HG03025 (cell line): ENCODE measurements around the gene HLA-F.
A peak's percentile ranks its signal among the peaks of the same experiment; 100 is the strongest.

Experiments used
- ATAC-seq: cut with Tn5 transposase; IDR thresholded peaks from one replicate; pipeline ENCODE4 v1.9.1; 2021; ENCODE audit warnings: mild to moderate bottlenecking, moderate library complexity; ENCODE audit not compliant: unreplicated experiment, low FRiP score

HLA-F gene

GRCh38 chr6:29723666-29724588 lies 693 bp downstream of the HLA-F start:
- ATAC-seq = peak; percentile 34

- ATAC-seq = no peak
These were observed 2.0 kb downstream of the HLA-F start for GRCh38 chr6:29724937-29725869.

GRCh38 chr6:29726001-29726400 lies 2.8 kb downstream of the HLA-F start:
- ATAC-seq = no peak

GRCh38 chr6:29726571-29727194 lies 3.4 kb downstream of the HLA-F start:
- no peak for ATAC-seq

GRCh38 chr6:29727637-29728036 lies 4.4 kb downstream of the HLA-F start:
- ATAC-seq = no peak

GRCh38 chr6:29728173-29728874 lies 5.1 kb downstream of the HLA-F start:
- no peak for ATAC-seq

- ATAC-seq = no peak
These were observed 5.6 kb downstream of the HLA-F start for GRCh38 chr6:29728875-29729270.

- ATAC-seq = no peak
These were observed 6.6 kb downstream of the HLA-F start for GRCh38 chr6:29729774-29730328.

GRCh38 chr6:29730575-29731126 lies 7.4 kb downstream of the HLA-F start:
- no peak for ATAC-seq

- no peak for ATAC-seq
These were observed 8.0 kb downstream of the HLA-F start for GRCh38 chr6:29731281-29731680.

GRCh38 chr6:29733057-29733456 lies 9.8 kb downstream of the HLA-F start:
- ATAC-seq = no peak

GRCh38 chr6:29734046-29735018 lies 11.1 kb downstream of the HLA-F start:
- ATAC-seq = no peak

- no peak for ATAC-seq
These were observed 13.3 kb downstream of the HLA-F start for GRCh38 chr6:29736563-29736962.

GRCh38 chr6:29737707-29738630 lies 14.7 kb downstream of the HLA-F start:
- ATAC-seq = no peak

GRCh38 chr6:29739136-29739881 lies 16.1 kb downstream of the HLA-F start:
- ATAC-seq = no peak

GRCh38 chr6:29739882-29740261 lies 16.6 kb downstream of the HLA-F start:
- no peak for ATAC-seq

- ATAC-seq = no peak
These were observed 18.4 kb downstream of the HLA-F start for GRCh38 chr6:29741592-29741991.
